ENCODE data around the gene HAPSTR1. TPM values are rescaled to one million over a fixed set of nuclear protein-coding genes. Genes with fewer than 3 reads are reported as not detected.

HAPSTR1 gene
- total and polyA plus RNA-seq, 2 of the 4 experiments (the other 2 are of a cell fraction) = 22.2 to 56.5 TPM

GRCh38 chr16:9139965-9140364, 48.5 kb downstream of the HAPSTR1 start:
- Histone ChIP-seq H2AK5ac (ENCODE audit: low read depth, low read length) (no peak overlapping the region), H2BK15ac (ENCODE audit: low read depth, low read length) (no peak overlapping the region), H3K79me1 (ENCODE audit: low read depth in 1 of 2, low read length in 2 of 2) (peaks cover 0 to 16% of the 10 kb centered on the region in 2 experiments; a peak in 1 of 4 replicates), H3K4me2 (ENCODE audit: low read depth, low read length) (no peak overlapping the region), H3K9me1 (ENCODE audit: insufficient read depth, low read length) (peaks cover 3% of the 10 kb centered on the region), H3K4me1 (ENCODE audit: control insufficient read depth, insufficient read depth, low read length) (no peaks in the 10 kb centered on the region), H3K36me3 (ENCODE audit: control insufficient read depth, insufficient read depth, low read length) (no peaks in the 10 kb centered on the region), H2BK5ac (ENCODE audit: low read depth, low read length, poor library complexity, severe bottlenecking) (no peak overlapping the region), H3K27me3 (ENCODE audit: control insufficient read depth, insufficient read depth, low read length) (no peaks in the 10 kb centered on the region), H3K27ac (ENCODE audit: insufficient read depth, low read length) (no peak overlapping the region), H3K23ac (ENCODE audit: low read depth, low read length) (no peak overlapping the region), H2BK20ac (ENCODE audit: low read depth, low read length) (no peak overlapping the region), H3K4me3 (ENCODE audit: insufficient read depth, low read depth, low read length) (no peak overlapping the region), H3K9ac (ENCODE audit: low read depth, low read length) (no peak overlapping the region), H3K18ac (ENCODE audit: low read depth, low read length) (no peak overlapping the region), H4K5ac (ENCODE audit: low read depth, low read length) (no peak overlapping the region), H2AFZ (replicated peaks; ENCODE audit: low read length, poor library complexity) (no peak overlapping the region), H4K8ac (ENCODE audit: low read depth in 2 of 2, low read length in 2 of 2) (no peak overlapping the region), H3K14ac (replicated peaks; ENCODE audit: low read depth, low read length) (no peak overlapping the region), H2BK120ac (ENCODE audit: low read depth, low read length) (no peak overlapping the region), H3K9me3 (ENCODE audit: control insufficient read depth, insufficient read depth, low read length) (no peaks in the 10 kb centered on the region), H3K4ac (ENCODE audit: low read depth, low read length) (no peak overlapping the region; the same call in 1 of the 2 replicates), H4K20me1 (ENCODE audit: insufficient read depth, low read length) (no peaks in the 10 kb centered on the region; the same call in 1 of the 2 replicates), H4K91ac (ENCODE audit: insufficient read depth, low read depth, low read length) (no peak overlapping the region), H3K56ac (ENCODE audit: extremely low read depth, insufficient read depth, low read length) (no peak overlapping the region), H2AK9ac (replicated peaks; ENCODE audit: low read depth, low read length, poor library complexity) (peak overlapping the region; percentile 85)
- peak; percentile 35 for DNase-seq
- TF ChIP-seq, protein P1, sequence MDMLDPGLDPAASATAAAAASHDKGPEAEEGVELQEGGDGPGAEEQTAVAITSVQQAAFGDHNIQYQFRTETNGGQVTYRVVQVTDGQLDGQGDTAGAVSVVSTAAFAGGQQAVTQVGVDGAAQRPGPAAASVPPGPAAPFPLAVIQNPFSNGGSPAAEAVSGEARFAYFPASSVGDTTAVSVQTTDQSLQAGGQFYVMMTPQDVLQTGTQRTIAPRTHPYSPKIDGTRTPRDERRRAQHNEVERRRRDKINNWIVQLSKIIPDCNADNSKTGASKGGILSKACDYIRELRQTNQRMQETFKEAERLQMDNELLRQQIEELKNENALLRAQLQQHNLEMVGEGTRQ (IDR thresholded peaks at IDR 0.05; ENCODE audit: low read depth, low read length) = peak; percentile 92
- TF ChIP-seq CHD1 (IDR thresholded peaks at IDR 0.05; ENCODE audit: low read depth, low read length) = no peak
- ChIA-PET CTCF (interaction anchor here (0.7 kb wide), 1 partner anchor 636 kb away, joined by 4 read pairs; no protein-coding TSS in a partner anchor), POLR2A (ENCODE audit: unreplicated experiment) (interaction anchor here (0.6 kb wide), 1 partner anchor 30 kb away, joined by 3 read pairs; no protein-coding TSS in a partner anchor)
- dilution Hi-C loops (cut with HindIII; ENCODE audit: low sequenced_read_pairs, unreplicated experiment) = no loop called here
- peak; percentile 41; the same call in 1 of the 2 replicates for ATAC-seq (ENCODE audit: low read depth)
- intact Hi-C loops (cut with micrococcal nuclease) = loop anchor here (2.0 to 10.0 kb wide), 2 partner anchors 575 to 1369 kb away; no protein-coding TSS in a partner anchor
- 100% methylated on average over 1 of the region's 7 CpGs; no CpG with 5 or more reads in 1 of the 2 experiments for whole genome bisulfite sequencing, 2 experiments (ENCODE audit: extremely low coverage in 2 of 2, insufficient read length in 1 of 2)
- in situ Hi-C loops (cut with MboI; ENCODE audit: low sequenced_read_pairs) = loop anchor here (25.0 kb wide), 2 partner anchors 478 to 578 kb away; partner anchors contain the start of gene ABAT
- no TSS peak for BruUV-seq (replicated peaks)

Other genes with a start within 250 kb of the HAPSTR1 start
- 96.4 and 138 TPM in 2 replicates for gene CARHSP1, start 222.6 kb upstream of the HAPSTR1 start, total RNA-seq (2012; rRNA removed)
- 121 and 150 TPM in 2 replicates for gene CARHSP1, start 222.6 kb upstream of the HAPSTR1 start, polyA plus RNA-seq (2012; rRNA removed)
- gene LITAFD, start 209.3 kb upstream of the HAPSTR1 start, total RNA-seq (2012; rRNA removed) = not detected in 2 replicates
- gene LITAFD, start 209.3 kb upstream of the HAPSTR1 start, polyA plus RNA-seq (2012; rRNA removed) = not detected in 2 replicates
- 28.3 and 45.8 TPM in 2 replicates for gene USP7, start 127.7 kb upstream of the HAPSTR1 start, total RNA-seq (2012; rRNA removed)
- gene USP7, start 127.7 kb upstream of the HAPSTR1 start, polyA plus RNA-seq (2012; rRNA removed) = 13.9 and 17.8 TPM in 2 replicates

Measured in IMR-90 (cell line).